Testis (tissue), 3 donors: ENCODE measurements around the gene SATL1. TPM values are rescaled to one million over a fixed set of nuclear protein-coding genes. Genes with fewer than 3 reads are reported as not detected.

Experiments used
- DNase-seq: peaks from one replicate; pipeline ENCODE4 v3.0.0-alpha.2; 2019
- H3K27ac ChIP-seq, 2 donors: fragments of 200-600 bp; sonication (generic); one replicate each; pipeline ENCODE4 v1.5.1; 2019
- H3K27me3 ChIP-seq: fragments of 200-600 bp; sonication (generic); one replicate; pipeline ENCODE4 v1.5.1; 2019
- H3K36me3 ChIP-seq: fragments of 200-600 bp; sonication (generic); one replicate; pipeline ENCODE4 v1.5.1; 2017; ENCODE audit warnings: low read depth; ENCODE audit errors: missing control alignments
- H3K4me1 ChIP-seq: fragments of 200-600 bp; sonication (generic); one replicate; pipeline ENCODE4 v1.5.1; 2019
- H3K4me3 ChIP-seq, 2 donors: fragments of 200-600 bp; sonication (generic); one replicate each; pipeline ENCODE4 v1.5.1; 2017 to 2019
- H3K9me3 ChIP-seq: fragments of 200-600 bp; sonication (generic); one replicate; pipeline ENCODE4 v1.5.1; 2017
- POLR2A ChIP-seq: fragments of 450-650 bp; IDR thresholded peaks from one replicate; pipeline ENCODE4 v1.6.1; 2017; ENCODE audit warnings: antibody characterized with exemption, mild to moderate bottlenecking, moderate library complexity
- WGBS, 2 donors: methylation state at CpG; one replicate each; pipeline ENCODE4 v1.1.5; 2018; 5-methylcytosine and 5-hydroxymethylcytosine counted together
- intact Hi-C: fragments of 100-400 bp; cut with DNase I; formaldehyde crosslinking; loops from one replicate; pipeline ENCODE4 v1.15.1; 2023; ENCODE audit warnings: low total_unique reads
- polyA plus RNA-seq: library from polyadenylated mRNA; stranded (reverse); fragments of 350-450 nt; fragmentation: Illumina TruSeq; extraction: RNeasy Lipid Tissue Mini Kit (QIAGEN cat#74804); gene quantifications from one replicate; pipeline ENCODE4 v1.2.3, GENCODE V29; 2014; ENCODE audit warnings: low read depth, low replicate concordance; ENCODE audit not compliant: insufficient read depth
- total RNA-seq, 2 donors: library from RNA; depleted of rRNA; stranded (reverse); fragments of >200 nt; gene quantifications; one replicate each; pipeline ENCODE4 v1.2.3, GENCODE V29; 2016
- TF ChIP-seq, protein P1 (sequence below), 3 experiments: fragments of 450-650 bp in 2 of 3; fragments of 200-600 bp in 1 of 3; sonication (generic) in 1 of 3; IDR thresholded peaks; one replicate each; pipeline ENCODE4 v1.5.1; 2016 to 2019; ENCODE audit warnings: antibody characterized with exemption in 3 of 3, mild to moderate bottlenecking in 2 of 3, moderate library complexity in 1 of 3

Gene SATL1
- total and polyA plus RNA-seq, 3 donors from 2014 or later = 0.95 to 2.5 (median 2.4) TPM

DNA sequence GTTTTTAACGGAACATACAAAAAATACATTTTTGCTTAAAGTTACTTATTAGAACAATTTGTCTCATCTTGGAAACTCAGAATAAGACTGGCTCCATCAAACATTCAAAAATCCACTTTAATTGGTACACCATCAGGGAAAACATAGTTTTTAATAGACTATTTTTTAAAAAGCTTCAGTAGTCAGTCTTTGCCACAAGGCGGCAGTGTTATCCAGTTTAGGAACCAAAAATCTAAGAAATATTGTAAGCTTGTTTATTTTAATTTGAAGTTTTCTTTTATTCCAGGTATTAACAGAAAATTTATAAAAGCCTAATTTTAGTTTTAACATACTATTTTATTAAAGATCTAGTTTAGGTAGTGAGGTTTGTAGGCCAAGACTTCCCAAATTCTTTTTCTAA, 132.2 kb downstream of the SATL1 start:
- TF ChIP-seq, protein P1, sequence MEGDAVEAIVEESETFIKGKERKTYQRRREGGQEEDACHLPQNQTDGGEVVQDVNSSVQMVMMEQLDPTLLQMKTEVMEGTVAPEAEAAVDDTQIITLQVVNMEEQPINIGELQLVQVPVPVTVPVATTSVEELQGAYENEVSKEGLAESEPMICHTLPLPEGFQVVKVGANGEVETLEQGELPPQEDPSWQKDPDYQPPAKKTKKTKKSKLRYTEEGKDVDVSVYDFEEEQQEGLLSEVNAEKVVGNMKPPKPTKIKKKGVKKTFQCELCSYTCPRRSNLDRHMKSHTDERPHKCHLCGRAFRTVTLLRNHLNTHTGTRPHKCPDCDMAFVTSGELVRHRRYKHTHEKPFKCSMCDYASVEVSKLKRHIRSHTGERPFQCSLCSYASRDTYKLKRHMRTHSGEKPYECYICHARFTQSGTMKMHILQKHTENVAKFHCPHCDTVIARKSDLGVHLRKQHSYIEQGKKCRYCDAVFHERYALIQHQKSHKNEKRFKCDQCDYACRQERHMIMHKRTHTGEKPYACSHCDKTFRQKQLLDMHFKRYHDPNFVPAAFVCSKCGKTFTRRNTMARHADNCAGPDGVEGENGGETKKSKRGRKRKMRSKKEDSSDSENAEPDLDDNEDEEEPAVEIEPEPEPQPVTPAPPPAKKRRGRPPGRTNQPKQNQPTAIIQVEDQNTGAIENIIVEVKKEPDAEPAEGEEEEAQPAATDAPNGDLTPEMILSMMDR (IDR thresholded peaks at IDR 0.05) = peak; percentile 33 to 63 (median 43)
- no peak for TF ChIP-seq POLR2A
- H3K4me1 ChIP-seq = no peaks in the 10 kb centered on the region
- H3K27me3 ChIP-seq = no peaks in the 10 kb centered on the region
- intact Hi-C loops = loop anchor here (10.0 kb wide), 1 partner anchor 433 kb away; no protein-coding TSS in a partner anchor
- no peaks in the 10 kb centered on the region for H3K36me3 ChIP-seq
- DNase-seq = peak; percentile 15
- no peak overlapping the region for H3K27ac ChIP-seq
- no peak overlapping the region for H3K4me3 ChIP-seq
- no peaks in the 10 kb centered on the region for H3K9me3 ChIP-seq
- 42 to 46% methylated on average over 2 of the region's 2 CpGs for WGBS, 2 donors

DNA sequence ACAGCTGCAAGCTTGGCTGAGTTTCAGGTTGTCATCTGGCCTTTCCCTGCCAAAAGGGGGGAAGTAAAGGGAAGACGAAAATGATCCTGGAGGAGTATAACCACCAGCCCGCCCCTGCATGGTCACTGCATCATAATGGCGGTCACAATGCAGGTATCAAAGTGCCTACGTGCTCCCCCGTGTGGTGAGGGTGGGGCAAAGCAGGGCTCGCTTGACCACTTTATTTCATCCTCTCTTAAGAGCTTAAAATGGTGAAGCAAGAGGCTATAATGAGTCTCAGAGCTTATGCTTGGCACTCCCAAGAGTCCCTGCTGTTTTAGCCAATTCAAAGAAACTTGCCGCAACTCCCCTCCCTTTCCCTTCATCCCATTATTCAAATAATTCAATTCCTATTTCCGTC, 134.3 kb downstream of the SATL1 start:
- H3K4me1 ChIP-seq = no peaks in the 10 kb centered on the region

DNA sequence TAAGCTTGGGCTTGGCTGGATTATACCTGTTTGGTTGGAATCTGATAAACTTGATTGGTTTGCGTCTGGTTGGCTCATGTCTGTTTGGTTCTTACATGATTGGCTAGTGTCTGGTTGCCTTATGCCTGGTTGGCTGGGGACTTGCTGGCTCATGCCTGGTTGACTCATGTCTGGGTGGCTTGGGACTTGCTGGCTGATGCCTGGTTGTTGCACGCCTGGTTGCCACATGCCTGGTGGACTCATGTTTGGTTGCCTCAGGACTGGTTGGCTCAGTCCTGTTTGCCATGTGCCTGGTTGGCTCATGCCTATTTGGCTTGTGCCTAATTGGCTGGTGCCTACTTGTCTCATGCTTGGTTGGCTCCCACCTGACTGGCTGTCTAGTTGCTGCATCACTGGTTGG, 135.4 kb downstream of the SATL1 start:
- H3K27me3 ChIP-seq = no peaks in the 10 kb centered on the region
- WGBS, 2 donors = 100% methylated on average over 1 of the region's 2 CpGs; no CpG with 5 or more reads in 1 of the 2 donors
- peak; percentile 20 for DNase-seq
- TF ChIP-seq POLR2A = no peak
- TF ChIP-seq, protein P1 (IDR thresholded peaks at IDR 0.05) = no peak
- H3K9me3 ChIP-seq = no peaks in the 10 kb centered on the region
- no peaks in the 10 kb centered on the region for H3K4me1 ChIP-seq
- no peak overlapping the region for H3K27ac ChIP-seq
- intact Hi-C loops = no loop called here
- H3K4me3 ChIP-seq = no peak overlapping the region
- H3K36me3 ChIP-seq = no peaks in the 10 kb centered on the region

More for the DNA sequence above, 134.3 kb downstream of the SATL1 start:
- Histone ChIP-seq H3K4me3 (no peak overlapping the region), H3K27me3 (no peaks in the 10 kb centered on the region), H3K36me3 (no peaks in the 10 kb centered on the region), H3K9me3 (no peaks in the 10 kb centered on the region), H3K27ac (no peak overlapping the region)
- WGBS, 2 donors = 57 to 62% methylated on average over 5 to 8 of the region's 8 CpGs
- intact Hi-C loops = no loop called here
- TF ChIP-seq, protein P1 (IDR thresholded peaks at IDR 0.05) = no peak
- TF ChIP-seq POLR2A = no peak
- DNase-seq = peak; percentile 25

DNA sequence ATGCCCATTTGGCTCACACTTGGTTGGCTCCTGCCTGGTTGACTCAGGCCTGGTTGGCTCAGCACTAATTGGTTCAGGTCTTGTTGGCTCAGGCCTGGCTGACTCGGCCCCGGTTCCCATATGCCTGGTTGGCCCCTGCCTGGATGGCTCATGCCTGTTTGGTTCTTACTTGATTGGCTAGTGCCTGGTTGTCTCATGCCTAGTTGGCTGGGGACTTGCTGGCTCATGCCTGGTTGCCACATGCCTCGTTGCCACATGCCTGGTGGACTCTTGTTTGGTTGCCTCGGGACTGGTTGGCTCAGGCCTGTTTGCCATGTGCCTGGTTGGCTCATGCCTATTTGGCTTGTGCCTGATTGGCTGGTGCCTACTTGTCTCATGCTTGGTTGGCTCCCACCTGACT, 136.2 kb downstream of the SATL1 start:
- WGBS, 2 donors = 83% methylated on average over 1 of the region's 4 CpGs; no CpG with 5 or more reads in 1 of the 2 donors

More for the DNA sequence above, 136.2 kb downstream of the SATL1 start:
- H3K27me3 ChIP-seq = no peaks in the 10 kb centered on the region
- no peaks in the 10 kb centered on the region for H3K36me3 ChIP-seq
- intact Hi-C loops = no loop called here
- H3K4me1 ChIP-seq = no peaks in the 10 kb centered on the region
- no peak overlapping the region for H3K4me3 ChIP-seq
- H3K9me3 ChIP-seq = no peaks in the 10 kb centered on the region
- peak; percentile 16 for DNase-seq
- no peak for TF ChIP-seq POLR2A
- TF ChIP-seq, protein P1 (IDR thresholded peaks at IDR 0.05) = no peak
- no peak overlapping the region for H3K27ac ChIP-seq
